HEK293T (cell line): ENCODE results near the gene ALDOA.

Source experiments
- ARNT ChIP-seq: fragments of 450-650 bp; IDR thresholded peaks from 2 replicates; pipeline ENCODE4 v1.6.1; 2017; ENCODE audit warnings: mild to moderate bottlenecking
- ELF4 ChIP-seq: fragments of 450-650 bp; IDR thresholded peaks from 2 replicates; pipeline ENCODE4 v1.6.1; 2017; ENCODE audit warnings: antibody characterized with exemption
- FOXA1 ChIP-seq: fragments of 450-650 bp; IDR thresholded peaks from 2 replicates; pipeline ENCODE4 v1.6.1; 2016; ENCODE audit warnings: mild to moderate bottlenecking
- FOXK2 ChIP-seq: fragments of 450-650 bp; IDR thresholded peaks from 2 replicates; pipeline ENCODE4 v1.6.1; 2016; ENCODE audit warnings: mild to moderate bottlenecking
- FOXM1 ChIP-seq: fragments of 450-650 bp; IDR thresholded peaks from 2 replicates; pipeline ENCODE4 v1.6.1; 2017; ENCODE audit warnings: mild to moderate bottlenecking, borderline replicate concordance
- HDGF ChIP-seq: fragments of 450-650 bp; IDR thresholded peaks from 2 replicates; pipeline ENCODE4 v1.6.1; 2017; ENCODE audit warnings: antibody characterized with exemption, borderline replicate concordance
- L3MBTL2 ChIP-seq: fragments of 450-650 bp; conservative IDR thresholded peaks from 2 replicates; pipeline ENCODE4 v1.6.1; 2016; ENCODE audit warnings: mild to moderate bottlenecking
- LEF1 ChIP-seq: fragments of 450-650 bp; IDR thresholded peaks from 2 replicates; pipeline ENCODE4 v1.6.1; 2017; ENCODE audit warnings: mild to moderate bottlenecking, borderline replicate concordance
- NFRKB ChIP-seq: fragments of 450-650 bp; IDR thresholded peaks from 2 replicates; pipeline ENCODE4 v1.6.1; 2016; ENCODE audit warnings: mild to moderate bottlenecking, moderate library complexity
- SP1 ChIP-seq: fragments of 450-650 bp; IDR thresholded peaks from 2 replicates; pipeline ENCODE4 v1.6.1; 2017
- SUZ12 ChIP-seq: fragments of 450-650 bp; IDR thresholded peaks from 2 replicates; pipeline ENCODE4 v1.6.1; 2016; ENCODE audit warnings: mild to moderate bottlenecking
- TARDBP ChIP-seq: fragments of 450-650 bp; IDR thresholded peaks from 2 replicates; pipeline ENCODE4 v1.6.1; 2016
- ZNF384 ChIP-seq: fragments of 450-650 bp; IDR thresholded peaks from 2 replicates; pipeline ENCODE4 v1.6.1; 2016
- TF ChIP-seq, protein P1 (sequence below): fragments of 450-650 bp; IDR thresholded peaks from 2 replicates; pipeline ENCODE4 v1.6.1; 2016

DNA sequence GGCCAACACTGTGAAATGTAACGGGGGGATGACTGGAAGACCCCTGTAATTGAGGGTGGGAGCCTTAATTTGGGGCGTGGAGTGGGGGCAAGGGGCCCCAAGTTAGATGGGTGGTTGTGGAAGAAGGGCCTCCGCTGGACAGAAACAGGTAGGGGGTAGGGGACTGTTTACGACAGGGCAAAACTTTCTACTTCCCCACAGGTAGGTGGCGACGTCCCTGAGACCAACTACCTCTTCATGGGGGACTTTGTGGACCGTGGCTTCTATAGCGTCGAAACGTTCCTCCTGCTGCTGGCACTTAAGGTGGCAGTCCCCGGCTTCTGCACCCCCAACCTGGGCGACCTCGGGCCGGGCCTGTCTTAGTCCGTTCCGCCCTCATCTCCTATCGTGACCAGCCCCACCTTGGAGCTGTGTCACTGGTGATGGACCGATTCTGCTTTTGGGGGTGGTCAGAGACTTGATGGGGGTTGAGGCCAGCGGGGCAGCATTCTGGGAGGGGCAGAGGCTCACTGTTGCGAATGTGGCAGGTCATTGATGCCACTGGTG, 17.1 kb downstream of the ALDOA start:
- no peak for TF ChIP-seq L3MBTL2
- no peak for TF ChIP-seq NFRKB
- no peak for TF ChIP-seq FOXK2
- TF ChIP-seq FOXA1 = no peak
- no peak for TF ChIP-seq ARNT
- TF ChIP-seq SUZ12 = no peak
- no peak for TF ChIP-seq SP1
- TF ChIP-seq, protein P1, sequence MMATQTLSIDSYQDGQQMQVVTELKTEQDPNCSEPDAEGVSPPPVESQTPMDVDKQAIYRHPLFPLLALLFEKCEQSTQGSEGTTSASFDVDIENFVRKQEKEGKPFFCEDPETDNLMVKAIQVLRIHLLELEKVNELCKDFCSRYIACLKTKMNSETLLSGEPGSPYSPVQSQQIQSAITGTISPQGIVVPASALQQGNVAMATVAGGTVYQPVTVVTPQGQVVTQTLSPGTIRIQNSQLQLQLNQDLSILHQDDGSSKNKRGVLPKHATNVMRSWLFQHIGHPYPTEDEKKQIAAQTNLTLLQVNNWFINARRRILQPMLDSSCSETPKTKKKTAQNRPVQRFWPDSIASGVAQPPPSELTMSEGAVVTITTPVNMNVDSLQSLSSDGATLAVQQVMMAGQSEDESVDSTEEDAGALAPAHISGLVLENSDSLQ = no peak
- no peak for TF ChIP-seq ELF4
- no peak for TF ChIP-seq TARDBP
- TF ChIP-seq ZNF384 = no peak
- no peak for TF ChIP-seq LEF1
- no peak for TF ChIP-seq HDGF
- no peak for TF ChIP-seq FOXM1
